Common myeloid progenitor, CD34-positive (primary cell): ENCODE measurements around the gene ZNF598.

Experiments used
- CTCF ChIA-PET: fragments of 350-600 bp; sonication (Branson Sonifier 250); formaldehyde crosslinking; loops from one replicate; lab custom pipeline; 2021; ENCODE audit warnings: antibody characterized with exemption; lab: Charles Lee
- POLR2A ChIA-PET: fragments of 350-600 bp; sonication (Branson Sonifier 250); formaldehyde crosslinking; loops from one replicate; lab custom pipeline; 2021; ENCODE audit warnings: antibody characterized with exemption; lab: Charles Lee
- DNase-seq, 3 donors: peaks; one replicate each; pipeline versions ENCODE4 v3.0.0 to v3.0.0-alpha.2; 2013
- H3K27ac ChIP-seq, 2 experiments: 1 replicate in 1 of 2; 2 replicates in 1 of 2; pipeline ENCODE4 v1.7.0; 2013; ENCODE audit warnings: inconsistent platforms in 2 of 2, low read length in 2 of 2, mild to moderate bottlenecking in 2 of 2, low read depth in 1 of 2, moderate library complexity in 1 of 2; ENCODE audit not compliant: severe bottlenecking in 2 of 2, insufficient read depth in 1 of 2, poor library complexity in 1 of 2
- H3K27me3 ChIP-seq, 5 experiments: replicated peaks in 2 of 5; 1 replicate in 3 of 5; 2 replicates in 2 of 5; pipeline versions ENCODE4 v1.6.1 to v1.7.0; 2013; ENCODE audit warnings: low read length in 4 of 5, mild to moderate bottlenecking in 2 of 5, moderate library complexity in 2 of 5, inconsistent platforms in 1 of 5; ENCODE audit not compliant: insufficient read depth in 5 of 5, control insufficient read depth in 4 of 5
- H3K36me3 ChIP-seq, 4 experiments: 1 replicate in 2 of 4; 2 replicates in 2 of 4; pipeline versions ENCODE4 v1.6.1 to v1.7.0; 2013; ENCODE audit warnings: low read length in 3 of 4, control low read depth in 1 of 4, mild to moderate bottlenecking in 1 of 4; ENCODE audit not compliant: control insufficient read depth in 4 of 4, insufficient read depth in 4 of 4
- H3K4me1 ChIP-seq, 4 experiments: 1 replicate in 3 of 4; 2 replicates in 1 of 4; pipeline versions ENCODE4 v1.6.1 to v1.7.1; 2013; ENCODE audit warnings: low read length in 3 of 4, mild to moderate bottlenecking in 3 of 4, control low read depth in 1 of 4, inconsistent platforms in 1 of 4, moderate library complexity in 1 of 4; ENCODE audit not compliant: control insufficient read depth in 4 of 4, insufficient read depth in 4 of 4; ENCODE audit errors: control extremely low read depth in 1 of 4
- H3K4me3 ChIP-seq, 7 experiments: 1 replicate in 4 of 7; 2 replicates in 3 of 7; pipeline versions ENCODE4 v1.5.1 to v1.7.0; 2013; ENCODE audit warnings: mild to moderate bottlenecking in 7 of 7, low read length in 6 of 7, moderate library complexity in 6 of 7, inconsistent platforms in 2 of 7, low read depth in 2 of 7, control low read depth in 1 of 7; ENCODE audit not compliant: insufficient read depth in 4 of 7, control insufficient read depth in 1 of 7; ENCODE audit errors: extremely low read depth in 1 of 7
- H3K9me3 ChIP-seq, 5 experiments: 1 replicate in 4 of 5; 2 replicates in 1 of 5; pipeline versions ENCODE4 v1.6.1 to v1.7.1; 2013; ENCODE audit warnings: low read length in 4 of 5, mild to moderate bottlenecking in 2 of 5, inconsistent platforms in 1 of 5, low read depth in 1 of 5, moderate library complexity in 1 of 5; ENCODE audit not compliant: control insufficient read depth in 4 of 5, insufficient read depth in 2 of 5; ENCODE audit errors: control extremely low read depth in 1 of 5
- WGBS: methylation state at CpG from one replicate; pipeline ENCODE4 v1.1.5; 2013; ENCODE audit not compliant: insufficient coverage; 5-methylcytosine and 5-hydroxymethylcytosine counted together

The ZNF598 gene

GRCh38 chr16:2023092-2024031 is 13.7 kb upstream of the ZNF598 start:
- Histone ChIP-seq H3K4me1 (peaks cover 0 to 52% (median 38%) of the 10 kb centered on the region in 4 experiments), H3K4me3 (peak overlapping the region; percentile 11 to 74 (median 51)), H3K27me3 (peaks cover 0 to 50% (median 9%) of the 10 kb centered on the region in 5 experiments), H3K27ac (no peak overlapping the region), H3K9me3 (no peaks in the 10 kb centered on the region), H3K36me3 (no peaks in the 10 kb centered on the region)
- peak; percentile 86 to 92 (median 91) for DNase-seq
- ChIA-PET CTCF (interaction anchor here (0.7 to 2.6 kb wide), 17 partner anchors 12 to 228 kb away, joined by 3 to 12 read pairs (median 4); partner anchors contain the start of genes ECI1, NTHL1, RAB26 and TSC2), POLR2A (interaction anchor here (0.8 to 1.0 kb wide), 2 partner anchors 130 to 132 kb away, joined by 4 to 8 read pairs; partner anchors contain the start of gene TRAF7)
- WGBS = 7% methylated on average over 36 of the region's 53 CpGs

DNA sequence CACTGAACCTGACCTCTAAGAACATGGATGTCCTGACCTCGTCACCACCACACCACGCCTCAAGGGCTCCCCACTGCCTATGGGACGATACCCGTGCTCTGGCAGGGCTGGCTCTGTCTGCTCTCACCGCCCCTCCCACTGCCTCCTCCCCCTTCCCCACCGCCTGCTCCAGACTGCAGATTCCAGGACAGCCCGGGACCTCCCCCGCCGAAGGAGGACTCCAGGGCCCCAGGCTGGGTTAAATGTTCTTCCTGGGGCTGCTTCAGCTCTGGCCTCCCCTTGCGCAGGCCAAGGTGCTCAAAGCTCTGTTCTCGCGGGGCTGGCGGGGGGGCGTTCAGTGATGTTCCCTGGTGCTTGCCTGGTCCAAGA is 13.1 kb upstream of the ZNF598 start:
- Histone ChIP-seq H3K4me1 (peaks cover 0 to 51% (median 38%) of the 10 kb centered on the region in 4 experiments), H3K4me3 (peak overlapping the region in 6 of 7 experiments; percentile 38 to 74 (median 56)), H3K9me3 (no peaks in the 10 kb centered on the region), H3K36me3 (no peaks in the 10 kb centered on the region), H3K27me3 (peaks cover 0 to 43% (median 10%) of the 10 kb centered on the region in 5 experiments), H3K27ac (no peak overlapping the region)
- ChIA-PET CTCF (interaction anchor here (0.7 to 2.6 kb wide), 16 partner anchors 11 to 235 kb away, joined by 3 to 12 read pairs (median 4); partner anchors contain the start of genes ECI1, NTHL1, RAB26 and TSC2), POLR2A (interaction anchor here (0.8 to 1.0 kb wide), 2 partner anchors 131 to 133 kb away, joined by 4 to 8 read pairs; partner anchors contain the start of gene TRAF7)
- peak in 2 of 3 donors; percentile 54 to 56 for DNase-seq
- WGBS = 3% methylated on average over 9 of the region's 14 CpGs

DNA sequence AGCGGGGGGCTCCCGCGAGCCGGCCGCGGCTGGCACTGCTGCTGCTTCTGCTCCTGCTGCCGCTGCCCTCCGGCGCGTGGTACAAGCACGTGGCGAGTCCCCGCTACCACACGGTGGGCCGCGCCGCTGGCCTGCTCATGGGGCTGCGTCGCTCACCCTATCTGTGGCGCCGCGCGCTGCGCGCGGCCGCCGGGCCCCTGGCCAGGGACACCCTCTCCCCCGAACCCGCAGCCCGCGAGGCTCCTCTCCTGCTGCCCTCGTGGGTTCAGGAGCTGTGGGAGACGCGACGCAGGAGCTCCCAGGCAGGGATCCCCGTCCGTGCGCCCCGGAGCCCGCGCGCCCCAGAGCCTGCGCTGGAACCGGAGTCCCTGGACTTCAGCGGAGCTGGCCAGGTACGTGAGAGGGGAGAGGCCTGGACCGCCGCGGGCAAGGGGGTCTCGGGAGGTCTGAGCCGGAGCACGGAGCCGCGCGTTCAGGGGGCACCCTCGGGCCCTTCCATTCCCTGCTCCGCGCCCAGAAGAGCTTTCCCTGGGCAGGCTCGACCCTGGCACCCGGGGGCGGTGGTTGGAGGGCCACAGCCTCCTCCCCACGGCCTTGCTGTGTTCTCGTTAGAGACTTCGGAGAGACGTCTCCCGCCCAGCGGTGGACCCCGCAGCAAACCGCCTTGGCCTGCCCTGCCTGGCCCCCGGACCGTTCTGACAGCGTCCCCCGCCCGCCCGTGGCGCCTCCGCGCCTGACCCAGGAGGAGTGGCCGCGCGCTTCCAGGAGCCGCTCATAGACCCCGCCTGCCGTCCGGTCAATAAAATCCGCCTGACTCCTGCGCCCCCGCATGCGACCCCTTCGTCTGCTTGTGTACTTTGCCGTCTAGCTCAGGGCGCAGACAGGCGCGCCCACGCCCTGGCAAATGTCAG is 10.6 kb upstream of the ZNF598 start:
- POLR2A ChIA-PET = interaction anchor here (1.0 kb wide), 1 partner anchor 55 kb away, joined by 5 read pairs; the partner anchor contains the start of gene RPS2
- Histone ChIP-seq H3K27ac (no peak overlapping the region), H3K36me3 (no peaks in the 10 kb centered on the region), H3K9me3 (no peaks in the 10 kb centered on the region), H3K4me1 (peaks cover 0 to 37% (median 31%) of the 10 kb centered on the region in 4 experiments), H3K4me3 (peak overlapping the region in 5 of 7 experiments; percentile 0 to 54 (median 36)), H3K27me3 (peaks cover 0 to 29% (median 7%) of the 10 kb centered on the region in 5 experiments)
- peak in 2 of 3 donors; percentile 55 to 71 for DNase-seq
- CTCF ChIA-PET = interaction anchor here (1.1 to 2.7 kb wide), 7 partner anchors 12 to 127 kb away, joined by 3 to 16 read pairs (median 5); partner anchors contain the start of genes NTHL1 and TSC2
- WGBS = 1% methylated on average over 89 of the region's 96 CpGs

- H3K4me1 ChIP-seq = peaks cover 0 to 37% (median 31%) of the 10 kb centered on the region in 4 experiments
- peak in 2 of 3 donors; percentile 69 to 71 for DNase-seq
- POLR2A ChIA-PET = no interaction called here
- 1% methylated on average over 26 of the region's 33 CpGs for WGBS
- H3K9me3 ChIP-seq = no peaks in the 10 kb centered on the region
- CTCF ChIA-PET = interaction anchor here (1.2 to 2.7 kb wide), 6 partner anchors 12 to 128 kb away, joined by 4 to 16 read pairs (median 6); partner anchors contain the start of genes NTHL1 and TSC2
- no peaks in the 10 kb centered on the region for H3K36me3 ChIP-seq
- H3K27ac ChIP-seq = no peak within 1 kb of the TSS
- peaks cover 0 to 29% (median 7%) of the 10 kb centered on the region in 5 experiments for H3K27me3 ChIP-seq
- H3K4me3 ChIP-seq = peak within 1 kb of the TSS in 5 of 7 experiments; percentile 0 to 54 (median 36)
Measured at GRCh38 chr16:2019518-2019920, 9.9 kb upstream of the ZNF598 start, which contains the start of gene NPW. TSS of gene NPW (plus strand) at chr16:2019785.

DNA sequence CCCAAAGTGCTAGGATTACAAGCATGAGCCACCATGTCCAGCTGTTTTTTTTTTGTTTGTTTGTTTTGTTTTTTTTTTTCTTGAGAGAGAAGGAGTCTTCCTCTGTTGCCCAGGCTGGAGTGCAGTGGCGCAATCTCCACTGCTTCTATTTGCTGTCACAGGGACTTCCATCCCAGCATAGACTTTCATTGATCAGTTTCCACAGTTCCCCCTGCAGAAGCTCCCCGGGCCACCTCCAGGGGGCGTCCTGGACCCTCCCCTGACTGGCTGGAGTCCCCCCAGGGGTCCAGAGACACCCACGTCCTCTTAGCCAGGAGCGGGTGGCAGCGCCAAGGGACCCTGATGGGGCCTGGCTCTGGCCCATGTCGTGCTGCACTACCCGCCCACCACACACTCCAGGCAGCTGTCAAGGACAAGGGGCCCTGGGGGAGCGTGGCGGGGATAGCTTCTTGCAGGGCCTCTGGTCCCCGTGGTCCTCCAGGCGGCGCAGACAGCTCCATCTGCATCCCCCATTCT is 6.8 kb upstream of the ZNF598 start:
- Histone ChIP-seq H3K27ac (no peak overlapping the region), H3K36me3 (no peaks in the 10 kb centered on the region), H3K4me1 (peaks cover 0 to 19% (median 15%) of the 10 kb centered on the region in 4 experiments), H3K27me3 (peaks cover 0 to 29% (median 7%) of the 10 kb centered on the region in 5 experiments), H3K4me3 (no peak overlapping the region), H3K9me3 (no peaks in the 10 kb centered on the region)
- DNase-seq = peak in 2 of 3 donors; percentile 28 to 36
- CTCF ChIA-PET = interaction anchor here (0.8 to 1.3 kb wide), 6 partner anchors 9 to 131 kb away, joined by 3 to 6 read pairs (median 4); no protein-coding TSS in a partner anchor
- WGBS = 41% methylated on average over 6 of the region's 13 CpGs
- POLR2A ChIA-PET = no interaction called here

GRCh38 chr16:2015947-2016208 is 6.3 kb upstream of the ZNF598 start:
- Histone ChIP-seq H3K36me3 (no peaks in the 10 kb centered on the region), H3K4me1 (peaks cover 0 to 19% (median 15%) of the 10 kb centered on the region in 4 experiments), H3K27me3 (peaks cover 0 to 25% (median 7%) of the 10 kb centered on the region in 5 experiments), H3K9me3 (no peaks in the 10 kb centered on the region), H3K27ac (no peak overlapping the region), H3K4me3 (no peak overlapping the region)
- ChIA-PET CTCF (interaction anchor here (0.9 to 1.3 kb wide), 4 partner anchors 9 to 132 kb away, joined by 3 to 6 read pairs (median 6); no protein-coding TSS in a partner anchor), POLR2A (no interaction called here)
- WGBS = 95% methylated on average over 6 of the region's 7 CpGs
- DNase-seq = no peak
